T-helper 1 cell treated with Interleukin-12 subunit alpha and Interleukin-12 subunit beta and Interleukin-4 antibody, amounts not matched to agents 30 μg/mL and 1 μg/mL, for 36 hours (primary cell): ENCODE results near the gene CLIP2.
"Not testable (repeated sequence)": the region's sequence is repeated elsewhere in the genome, so short reads cannot be mapped to it uniquely, and the experiment has no call there.

Experiments
- H3K27ac Mint-ChIP-seq: one replicate; pipeline ENCODE4 v1.8.0; 2021; ENCODE audit warnings: mild to moderate bottlenecking, mixed read lengths
- H3K27me3 Mint-ChIP-seq: one replicate; pipeline ENCODE4 v1.8.0; 2021; ENCODE audit warnings: low read depth, mixed read lengths
- H3K36me3 Mint-ChIP-seq: one replicate; pipeline ENCODE4 v1.8.0; 2021; ENCODE audit warnings: low read depth, mixed read lengths
- H3K4me1 Mint-ChIP-seq: one replicate; pipeline ENCODE4 v1.8.0; 2021; ENCODE audit warnings: low read depth, mixed read lengths
- H3K4me3 Mint-ChIP-seq: one replicate; pipeline ENCODE4 v1.8.0; 2021; ENCODE audit warnings: mild to moderate bottlenecking, moderate library complexity, mixed read lengths
- H3K9me3 Mint-ChIP-seq: one replicate; pipeline ENCODE4 v1.8.0; 2021; ENCODE audit warnings: mixed read lengths

The CLIP2 gene

DNA sequence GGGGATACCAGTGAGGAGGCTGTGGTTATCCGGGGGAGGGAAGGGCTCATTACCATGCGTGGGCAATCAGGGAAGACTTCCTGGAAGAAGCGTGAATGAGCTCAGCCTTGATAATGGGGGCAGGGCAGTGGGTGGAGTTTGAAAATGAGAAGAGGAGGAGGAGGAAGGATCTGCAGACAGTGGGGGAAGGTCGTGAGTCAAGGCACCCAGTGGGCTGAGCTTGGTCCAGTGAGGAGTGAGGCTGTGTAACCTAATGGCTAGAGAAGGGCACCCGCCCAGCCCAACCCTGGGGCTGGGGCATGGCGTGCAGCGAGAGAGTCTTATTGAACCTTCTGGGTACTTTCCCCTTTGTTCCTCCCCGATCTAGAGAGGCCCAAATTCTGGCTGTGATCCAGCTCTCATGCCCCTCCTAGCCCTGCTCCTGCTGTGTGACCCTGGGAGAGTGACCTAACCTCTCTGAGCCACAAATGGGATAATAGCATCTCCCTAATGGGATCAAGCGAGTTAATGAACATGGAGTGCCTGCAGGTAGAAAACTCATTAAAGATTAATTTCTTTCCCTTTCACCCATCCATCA lies 31.5 kb downstream of the CLIP2 start:
- no peak overlapping the region for H3K4me3 Mint-ChIP-seq
- H3K4me1 Mint-ChIP-seq: peaks cover 2% of the 10 kb centered on the region
- no peaks in the 10 kb centered on the region for H3K9me3 Mint-ChIP-seq
- no peaks in the 10 kb centered on the region for H3K27me3 Mint-ChIP-seq
- H3K27ac Mint-ChIP-seq: no peak overlapping the region
- H3K36me3 Mint-ChIP-seq: no peaks in the 10 kb centered on the region

DNA sequence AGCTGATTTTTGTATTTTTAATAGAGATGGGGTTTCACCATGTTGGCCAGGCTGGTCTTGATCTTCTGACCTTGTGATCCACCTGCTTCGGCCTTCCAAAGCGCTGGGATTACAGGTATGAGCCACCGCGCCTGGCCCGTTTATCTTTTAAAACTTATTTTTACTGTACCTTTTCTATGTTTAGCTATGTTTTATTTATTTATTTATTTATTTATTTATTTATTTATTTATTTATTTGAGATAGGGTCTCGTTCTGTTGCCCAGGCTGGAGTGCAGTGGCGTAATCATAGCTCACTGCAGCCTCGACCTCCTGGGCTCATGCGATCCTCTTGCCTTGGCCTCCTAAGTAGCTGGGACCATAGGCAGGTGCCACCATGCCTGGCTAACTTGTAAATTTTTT lies 33.7 kb downstream of the CLIP2 start:
- H3K4me3 Mint-ChIP-seq: not testable (repeated sequence)

DNA sequence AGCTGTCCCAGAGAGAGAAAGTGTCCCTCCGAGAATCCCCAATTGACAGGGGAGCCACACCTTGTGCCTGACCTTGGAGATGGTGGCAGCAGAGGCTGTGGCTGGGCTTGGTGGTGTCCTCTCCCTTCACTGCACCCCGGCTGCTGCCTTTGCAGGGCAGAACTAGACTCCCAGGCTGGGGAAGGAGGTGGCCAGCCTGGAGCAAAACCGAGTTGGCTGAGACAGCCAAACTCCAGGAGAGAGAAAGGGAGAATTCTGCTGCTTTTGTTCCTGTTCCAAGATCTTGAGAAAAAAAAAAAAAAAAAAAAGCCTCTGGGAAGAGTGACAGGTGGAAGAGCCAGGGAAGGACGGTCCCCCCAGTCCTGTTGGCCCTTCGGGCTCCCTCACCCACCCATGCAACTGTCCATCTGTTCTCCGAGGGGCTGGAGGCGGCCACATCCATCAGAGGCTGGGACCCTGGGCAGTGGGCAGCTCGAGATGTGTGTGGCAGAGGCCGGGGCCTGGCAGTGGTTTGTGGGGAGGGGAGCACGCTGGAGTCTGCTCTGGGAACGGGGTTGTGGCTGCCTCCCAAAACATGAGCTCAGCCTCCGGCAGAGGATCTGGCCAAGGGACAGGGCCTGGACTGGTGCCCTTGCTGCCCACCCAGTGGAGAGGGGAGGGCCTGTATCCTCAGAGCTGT lies 35.5 kb downstream of the CLIP2 start:
- H3K27me3 Mint-ChIP-seq: no peaks in the 10 kb centered on the region
- peaks cover 2% of the 10 kb centered on the region for H3K4me1 Mint-ChIP-seq
- H3K36me3 Mint-ChIP-seq: no peaks in the 10 kb centered on the region
- no peak overlapping the region for H3K27ac Mint-ChIP-seq
- H3K9me3 Mint-ChIP-seq: no peaks in the 10 kb centered on the region
- no peak overlapping the region for H3K4me3 Mint-ChIP-seq

More for the DNA sequence above, 33.7 kb downstream of the CLIP2 start:
- H3K27me3 Mint-ChIP-seq, H3K4me1 Mint-ChIP-seq, H3K9me3 Mint-ChIP-seq, H3K27ac Mint-ChIP-seq, H3K36me3 Mint-ChIP-seq: not testable (repeated sequence)

DNA sequence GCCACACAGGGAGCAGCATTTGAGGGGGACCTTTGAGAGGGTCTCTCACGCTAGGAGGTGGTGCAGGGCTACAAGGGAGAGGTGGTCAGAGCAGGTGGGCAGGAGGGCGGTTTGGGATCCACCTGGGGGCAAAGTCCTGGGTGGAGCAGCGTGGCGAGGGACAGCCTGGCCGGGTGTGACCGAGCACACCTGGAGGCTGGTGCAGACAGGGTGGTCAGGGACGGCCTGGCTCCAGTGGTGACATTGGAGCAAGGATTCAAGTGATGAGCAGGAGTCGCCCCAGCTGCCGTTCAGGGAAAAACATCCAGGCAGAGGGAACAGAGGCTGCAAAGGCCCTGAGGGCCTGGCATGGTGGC lies 36.0 kb downstream of the CLIP2 start:
- no peaks in the 10 kb centered on the region for H3K36me3 Mint-ChIP-seq
- no peak overlapping the region for H3K27ac Mint-ChIP-seq
- H3K9me3 Mint-ChIP-seq: no peaks in the 10 kb centered on the region
- no peaks in the 10 kb centered on the region for H3K27me3 Mint-ChIP-seq
- peaks cover 2% of the 10 kb centered on the region for H3K4me1 Mint-ChIP-seq
- H3K4me3 Mint-ChIP-seq: no peak overlapping the region

DNA sequence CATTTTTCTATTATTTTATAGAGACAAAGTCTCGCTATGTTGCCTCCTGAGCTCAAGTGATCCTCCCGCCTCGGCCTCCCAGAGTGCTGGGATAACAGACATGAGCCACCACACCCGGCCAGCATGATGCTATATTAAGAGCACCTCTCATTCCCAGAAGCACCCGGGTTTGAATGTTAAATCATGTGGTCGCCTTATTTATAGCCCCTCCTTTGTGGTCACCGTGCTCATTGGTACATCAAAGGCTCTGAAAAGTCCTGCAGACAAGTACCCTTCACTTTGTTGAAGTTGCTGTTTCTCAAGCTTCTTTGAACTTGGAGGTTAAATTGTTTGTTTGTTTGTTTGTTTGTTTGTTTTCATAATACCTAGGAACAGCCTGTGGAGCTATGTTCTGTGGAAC lies 40.0 kb downstream of the CLIP2 start:
- H3K4me3 Mint-ChIP-seq: no peak overlapping the region
- H3K4me1 Mint-ChIP-seq: no peaks in the 10 kb centered on the region
- H3K36me3 Mint-ChIP-seq: no peaks in the 10 kb centered on the region
- no peaks in the 10 kb centered on the region for H3K9me3 Mint-ChIP-seq
- H3K27ac Mint-ChIP-seq: no peak overlapping the region
- H3K27me3 Mint-ChIP-seq: no peaks in the 10 kb centered on the region

DNA sequence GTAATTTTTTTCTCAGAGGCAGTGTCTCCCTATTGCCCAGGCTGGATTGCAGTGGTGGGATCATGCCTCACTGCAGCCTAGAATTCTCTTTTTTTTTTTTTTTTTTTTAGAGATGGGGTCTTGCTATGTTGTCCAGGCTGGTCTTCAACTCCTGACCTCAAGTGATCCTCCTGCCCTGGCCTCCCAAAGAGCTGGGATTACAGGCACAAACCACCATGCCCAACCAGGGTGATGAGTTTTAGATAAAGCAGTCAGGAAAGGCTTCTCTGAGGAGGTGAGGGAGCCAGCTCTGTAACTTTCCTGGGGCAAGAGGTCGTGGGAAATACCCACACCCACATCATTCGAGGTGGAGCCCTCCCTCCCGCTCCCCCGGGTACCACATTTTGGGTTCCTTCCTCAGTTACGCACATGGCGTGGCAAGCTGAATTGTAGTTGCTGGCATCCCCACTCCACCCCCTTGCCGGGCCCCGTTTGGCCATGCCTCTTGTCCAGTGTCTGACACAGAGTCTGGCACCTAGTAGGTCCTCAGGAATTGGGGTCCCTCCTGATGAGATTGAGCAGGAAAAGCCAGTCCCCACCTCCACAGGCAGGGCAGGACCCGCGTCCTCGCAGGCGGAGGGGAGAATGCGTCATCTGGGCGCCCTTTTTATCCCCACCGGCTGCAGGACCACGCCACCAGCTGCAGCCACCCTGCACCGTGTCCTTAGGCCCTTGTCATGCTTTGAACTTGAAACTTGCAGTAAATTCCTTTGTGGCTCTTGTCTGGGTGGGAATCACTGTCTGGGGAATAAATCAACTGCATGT lies 43.4 kb downstream of the CLIP2 start:
- Mint-ChIP-seq H3K36me3 (no peaks in the 10 kb centered on the region), H3K4me3 (no peak overlapping the region), H3K9me3 (no peaks in the 10 kb centered on the region), H3K4me1 (no peaks in the 10 kb centered on the region), H3K27me3 (no peaks in the 10 kb centered on the region), H3K27ac (no peak overlapping the region)

DNA sequence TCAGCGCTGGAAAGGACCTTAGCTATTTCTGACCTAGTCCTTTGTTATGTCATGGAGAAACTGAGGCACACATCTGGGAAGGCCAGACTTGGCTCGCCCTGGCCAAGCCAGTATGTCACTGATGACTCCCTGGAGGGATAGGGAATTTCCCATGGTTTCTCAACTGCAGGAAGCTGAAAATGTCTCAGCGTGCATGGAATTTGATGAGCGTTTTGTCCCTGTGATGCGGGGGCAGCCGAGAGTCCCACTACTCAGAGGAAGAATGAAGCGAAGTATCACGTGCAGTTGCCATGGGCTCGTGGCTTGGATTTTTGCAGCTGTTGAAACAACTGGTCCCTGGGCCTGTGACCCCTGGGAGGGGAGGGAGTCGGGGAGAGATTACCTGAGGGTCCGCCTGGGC lies 44.8 kb downstream of the CLIP2 start:
- Mint-ChIP-seq H3K4me1 (no peaks in the 10 kb centered on the region), H3K36me3 (no peaks in the 10 kb centered on the region), H3K27me3 (no peaks in the 10 kb centered on the region), H3K9me3 (no peaks in the 10 kb centered on the region), H3K4me3 (no peak overlapping the region), H3K27ac (no peak overlapping the region)

DNA sequence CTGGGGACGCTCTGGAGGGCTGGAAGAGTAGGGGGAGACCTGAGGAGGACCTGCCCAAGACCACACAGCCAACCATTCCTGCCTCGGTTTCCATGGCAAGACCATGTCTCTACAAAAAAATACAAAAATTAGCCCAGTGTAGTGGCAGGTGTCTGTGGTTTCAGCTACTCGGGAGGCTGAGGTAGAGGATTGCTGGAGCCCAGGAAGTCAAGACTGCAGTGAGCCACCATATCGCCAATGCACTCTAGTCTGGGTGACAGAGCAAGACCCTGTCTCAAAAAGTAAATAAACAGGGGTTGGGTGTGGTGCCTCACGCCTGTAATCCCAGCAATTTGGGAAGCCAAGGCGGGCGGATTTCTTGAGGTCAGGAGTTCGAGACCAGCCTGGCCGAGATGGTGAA lies 48.7 kb downstream of the CLIP2 start:
- Mint-ChIP-seq H3K27me3 (no peaks in the 10 kb centered on the region), H3K4me1 (no peaks in the 10 kb centered on the region), H3K27ac (no peak overlapping the region), H3K36me3 (no peaks in the 10 kb centered on the region), H3K9me3 (no peaks in the 10 kb centered on the region), H3K4me3 (no peak overlapping the region)

DNA sequence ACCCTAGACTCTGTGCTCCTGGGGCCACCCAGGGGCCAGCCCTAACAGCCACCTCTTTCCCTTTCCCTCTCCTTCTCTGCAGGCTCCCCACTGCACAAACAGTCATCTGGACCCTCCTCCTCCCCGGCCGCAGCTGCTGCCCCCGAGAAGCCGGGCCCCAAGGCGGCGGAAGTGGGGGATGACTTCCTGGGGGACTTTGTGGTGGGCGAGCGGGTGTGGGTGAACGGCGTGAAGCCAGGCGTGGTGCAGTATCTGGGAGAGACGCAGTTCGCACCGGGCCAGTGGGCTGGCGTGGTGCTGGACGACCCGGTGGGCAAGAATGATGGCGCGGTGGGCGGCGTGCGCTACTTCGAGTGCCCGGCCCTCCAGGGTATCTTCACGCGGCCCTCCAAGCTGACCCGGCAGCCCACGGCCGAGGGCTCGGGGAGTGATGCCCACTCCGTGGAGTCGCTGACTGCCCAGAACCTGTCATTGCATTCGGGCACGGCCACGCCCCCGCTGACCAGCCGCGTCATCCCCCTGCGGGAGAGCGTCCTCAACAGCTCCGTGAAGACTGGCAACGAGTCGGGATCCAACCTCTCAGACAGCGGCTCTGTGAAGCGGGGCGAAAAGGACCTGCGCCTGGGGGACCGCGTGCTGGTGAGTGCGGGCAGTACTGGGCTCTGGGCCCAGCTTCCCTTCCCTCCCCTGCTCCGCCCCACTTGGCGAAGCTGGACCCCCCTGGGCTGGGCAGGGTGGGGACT lies 49.3 kb downstream of the CLIP2 start:
- no peak overlapping the region for H3K4me3 Mint-ChIP-seq
- no peaks in the 10 kb centered on the region for H3K36me3 Mint-ChIP-seq
- H3K27me3 Mint-ChIP-seq: no peaks in the 10 kb centered on the region
- no peaks in the 10 kb centered on the region for H3K9me3 Mint-ChIP-seq
- H3K4me1 Mint-ChIP-seq: no peaks in the 10 kb centered on the region
- no peak overlapping the region for H3K27ac Mint-ChIP-seq

DNA sequence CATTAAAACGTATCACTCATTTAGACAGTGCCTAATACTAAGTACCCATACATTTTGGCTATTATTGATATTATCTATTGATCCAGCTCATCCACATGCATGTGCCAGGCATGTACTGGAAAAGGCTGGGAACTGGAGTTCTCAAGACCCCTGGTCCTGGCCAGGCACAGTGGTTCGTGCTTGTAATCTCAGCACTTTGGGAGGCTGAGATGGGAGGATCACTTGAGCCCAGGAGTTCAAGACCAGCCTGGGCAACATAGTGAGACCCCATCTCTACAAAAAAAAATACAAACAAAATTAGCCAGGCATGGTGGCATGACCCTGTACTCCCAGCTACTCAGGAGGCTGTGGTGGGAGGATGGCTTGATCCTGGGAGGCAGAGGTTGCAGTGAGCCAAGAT lies 50.4 kb downstream of the CLIP2 start:
- H3K27me3 Mint-ChIP-seq, H3K36me3 Mint-ChIP-seq, H3K9me3 Mint-ChIP-seq, H3K4me1 Mint-ChIP-seq, H3K4me3 Mint-ChIP-seq, H3K27ac Mint-ChIP-seq: not testable (repeated sequence)

DNA sequence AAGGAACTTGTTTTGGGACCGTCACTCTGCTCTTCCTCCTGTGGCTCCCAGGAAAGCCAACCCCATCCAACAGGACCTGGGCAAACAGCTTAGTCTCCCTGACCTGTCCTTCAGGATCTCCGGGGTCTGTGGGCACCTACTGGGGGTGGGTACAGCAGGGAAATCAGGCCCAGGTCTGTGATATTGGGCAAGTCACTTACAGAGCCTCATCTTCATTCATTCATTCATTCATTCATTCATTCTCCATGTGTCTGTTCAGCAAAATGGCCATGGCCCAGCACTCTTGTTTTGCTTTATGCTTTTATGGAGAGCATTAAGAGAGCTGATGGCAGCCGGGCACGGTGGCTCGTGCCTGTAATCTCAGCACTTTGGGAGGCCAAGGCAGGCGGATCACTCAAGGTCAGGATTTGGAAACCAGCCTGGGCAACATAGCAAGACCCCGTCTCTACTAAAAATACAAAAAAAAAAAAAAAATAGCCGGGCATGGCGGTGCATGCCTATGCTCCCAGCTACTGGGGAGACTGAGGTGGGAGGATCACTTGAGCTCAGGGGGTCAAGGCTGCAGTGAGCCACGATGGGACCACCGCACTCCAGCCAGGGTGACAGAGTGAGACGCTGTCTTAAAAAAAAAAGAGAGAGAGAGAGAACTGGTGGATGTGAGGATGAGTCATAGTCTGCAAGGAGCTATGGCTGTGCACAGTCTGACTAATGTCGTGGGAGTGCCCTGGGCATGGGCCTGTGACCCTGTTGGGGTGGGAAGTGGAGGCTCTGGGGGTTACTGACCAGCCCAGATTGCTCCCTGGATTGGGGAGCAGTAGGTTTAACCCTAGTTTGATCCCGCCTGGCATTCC lies 54.3 kb downstream of the CLIP2 start:
- H3K36me3 Mint-ChIP-seq: no peaks in the 10 kb centered on the region
- no peaks in the 10 kb centered on the region for H3K4me1 Mint-ChIP-seq
- H3K9me3 Mint-ChIP-seq: no peaks in the 10 kb centered on the region
- no peak overlapping the region for H3K4me3 Mint-ChIP-seq
- no peaks in the 10 kb centered on the region for H3K27me3 Mint-ChIP-seq
- no peak overlapping the region for H3K27ac Mint-ChIP-seq

DNA sequence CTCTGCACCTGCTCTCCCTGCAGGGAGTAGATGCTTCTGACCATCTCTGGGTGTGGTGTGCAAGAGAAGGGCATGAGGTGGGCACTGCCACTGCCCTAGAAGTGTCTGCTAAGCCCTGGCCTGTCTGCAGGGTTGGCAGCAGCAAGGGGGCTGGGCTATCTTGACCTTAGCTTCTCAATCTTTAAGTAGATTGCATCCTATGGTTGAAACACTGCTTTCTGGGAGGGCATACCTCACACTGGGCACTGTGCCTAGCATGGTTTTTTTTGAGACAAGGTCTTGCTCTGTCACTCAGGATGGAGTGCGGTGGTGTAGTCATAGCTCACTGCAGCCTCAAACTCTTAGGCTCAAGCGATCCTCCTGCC lies 54.9 kb downstream of the CLIP2 start:
- Mint-ChIP-seq H3K9me3 (no peaks in the 10 kb centered on the region), H3K36me3 (no peaks in the 10 kb centered on the region), H3K4me3 (no peak overlapping the region), H3K4me1 (no peaks in the 10 kb centered on the region), H3K27ac (no peak overlapping the region), H3K27me3 (no peaks in the 10 kb centered on the region)

DNA sequence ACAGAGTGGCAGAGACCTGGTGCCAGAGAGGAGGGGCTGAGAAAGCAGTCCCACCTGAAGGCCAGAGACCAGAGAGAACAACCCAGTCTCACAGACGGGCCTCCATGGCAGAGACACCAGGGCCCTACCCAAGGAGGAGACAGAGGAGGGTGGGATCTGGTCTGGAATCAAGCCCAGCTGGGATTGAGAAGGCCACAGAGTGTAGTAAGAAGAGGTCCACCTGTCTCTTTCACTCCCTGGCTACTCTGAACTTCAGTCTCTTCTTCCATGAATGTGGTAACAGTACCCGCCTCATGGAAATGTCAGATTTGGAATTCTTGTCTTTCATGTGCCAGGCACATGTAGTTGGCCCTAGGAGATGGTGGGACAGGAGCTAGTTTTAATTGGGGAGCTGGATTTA lies 55.6 kb downstream of the CLIP2 start:
- H3K9me3 Mint-ChIP-seq: no peaks in the 10 kb centered on the region
- no peak overlapping the region for H3K4me3 Mint-ChIP-seq
- no peaks in the 10 kb centered on the region for H3K36me3 Mint-ChIP-seq
- no peaks in the 10 kb centered on the region for H3K4me1 Mint-ChIP-seq
- H3K27me3 Mint-ChIP-seq: no peaks in the 10 kb centered on the region
- H3K27ac Mint-ChIP-seq: no peak overlapping the region

DNA sequence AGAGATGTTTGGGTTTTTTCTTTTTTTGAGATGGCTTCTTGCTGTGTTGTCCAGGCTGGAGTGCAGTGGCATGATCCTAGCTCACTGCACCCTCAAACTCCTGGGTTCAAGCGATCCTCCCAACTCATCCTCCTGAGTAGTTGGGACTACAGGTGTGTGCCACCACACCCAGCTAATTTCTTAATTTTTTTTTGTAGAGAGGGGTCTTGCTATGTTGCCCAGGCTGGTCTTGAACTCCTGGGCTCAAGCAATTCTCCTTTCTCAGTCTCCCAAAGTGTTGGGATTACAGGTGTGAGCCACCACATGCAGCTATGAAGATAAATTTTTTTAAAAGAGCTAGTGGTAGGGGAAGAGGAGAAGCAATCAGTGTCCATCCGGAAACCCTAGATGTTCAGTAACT lies 56.8 kb downstream of the CLIP2 start:
- H3K36me3 Mint-ChIP-seq: no peaks in the 10 kb centered on the region
- H3K27me3 Mint-ChIP-seq: no peaks in the 10 kb centered on the region
- no peak overlapping the region for H3K27ac Mint-ChIP-seq
- no peak overlapping the region for H3K4me3 Mint-ChIP-seq
- H3K9me3 Mint-ChIP-seq: no peaks in the 10 kb centered on the region
- no peaks in the 10 kb centered on the region for H3K4me1 Mint-ChIP-seq
